CD14-positive monocyte (primary cell): ENCODE data around the gene RPS6KA3. TPM values are rescaled to one million over a fixed set of nuclear protein-coding genes. Genes with fewer than 3 reads are reported as not detected.

Experiments used
- DNase-seq, 3 donors: peaks; one replicate each; pipeline ENCODE4 v3.0.0-alpha.2; 2011 to 2022
- H2AFZ ChIP-seq: 2 replicates; pipeline ENCODE4 v1.6.0; 2012; ENCODE audit warnings: mild to moderate bottlenecking, low read depth, low read length, inconsistent platforms; ENCODE audit not compliant: insufficient read depth, poor library complexity, severe bottlenecking
- H3K27ac ChIP-seq, 2 donors: 1 replicate in 1 of 2; 2 replicates in 1 of 2; pipeline ENCODE4 v1.5.1; 2012 to 2013; ENCODE audit warnings: low read length in 2 of 2, control low read depth in 1 of 2, inconsistent platforms in 1 of 2, low read depth in 1 of 2, mild to moderate bottlenecking in 1 of 2
- H3K27me3 ChIP-seq, 2 donors: one replicate each; pipeline versions ENCODE4 v1.6.0 to v1.6.1; 2011 to 2013; ENCODE audit warnings: low read length in 2 of 2; ENCODE audit not compliant: control insufficient read depth in 2 of 2, insufficient read depth in 2 of 2
- H3K36me3 ChIP-seq, 2 donors: replicated peaks in 1 of 2; 1 replicate in 1 of 2; 2 replicates in 1 of 2; pipeline versions ENCODE4 v1.5.1 to v1.6.1; 2012 to 2013; ENCODE audit warnings: low read length in 2 of 2, control low read depth in 1 of 2, inconsistent platforms in 1 of 2, mild to moderate bottlenecking in 1 of 2; ENCODE audit not compliant: insufficient read depth in 2 of 2, control insufficient read depth in 1 of 2
- H3K4me1 ChIP-seq, 2 donors: 1 replicate in 1 of 2; 2 replicates in 1 of 2; pipeline versions ENCODE4 v1.5.1 to v1.6.1; 2012 to 2013; ENCODE audit warnings: low read length in 2 of 2, control low read depth in 1 of 2, inconsistent platforms in 1 of 2, mild to moderate bottlenecking in 1 of 2, moderate library complexity in 1 of 2; ENCODE audit not compliant: insufficient read depth in 2 of 2, control insufficient read depth in 1 of 2
- H3K4me2 ChIP-seq: replicated peaks from 2 replicates; pipeline ENCODE3; 2012; ENCODE audit warnings: low read length, moderate library complexity, mild to moderate bottlenecking; ENCODE audit not compliant: poor library complexity, severe bottlenecking; ENCODE audit errors: extremely low read depth
- H3K4me3 ChIP-seq, 3 experiments: fragments of 200-600 bp in 1 of 3; sonication (generic) in 1 of 3; replicated peaks in 1 of 3; 1 replicate in 2 of 3; 2 replicates in 1 of 3; pipeline ENCODE4 v1.5.1; 2011 to 2013; ENCODE audit warnings: low read length in 3 of 3, mild to moderate bottlenecking in 3 of 3, control low read depth in 2 of 3, low read depth in 2 of 3, inconsistent platforms in 1 of 3, moderate library complexity in 1 of 3
- H3K79me2 ChIP-seq: 2 replicates; pipeline ENCODE4 v1.6.0; 2012; ENCODE audit warnings: mild to moderate bottlenecking, control low read depth, inconsistent platforms, low read length, moderate library complexity; ENCODE audit not compliant: insufficient read depth
- H3K9ac ChIP-seq: 2 replicates; pipeline ENCODE4 v1.6.0; 2017; ENCODE audit warnings: low read length, mild to moderate bottlenecking; ENCODE audit not compliant: insufficient read depth, poor library complexity, severe bottlenecking
- H3K9me3 ChIP-seq, 2 donors: replicated peaks in 1 of 2; 1 replicate in 1 of 2; 2 replicates in 1 of 2; pipeline versions ENCODE4 v1.5.1 to v1.6.1; 2012 to 2013; ENCODE audit warnings: low read length in 2 of 2, control low read depth in 1 of 2; ENCODE audit not compliant: control insufficient read depth in 1 of 2, insufficient read depth in 1 of 2
- H4K20me1 ChIP-seq: 2 replicates; pipeline ENCODE4 v1.6.0; 2012; ENCODE audit warnings: mild to moderate bottlenecking, low read length, control low read depth, moderate library complexity; ENCODE audit not compliant: insufficient read depth
- H3K27ac Mint-ChIP-seq, 7 donors: one replicate each; pipeline ENCODE4 v1.8.0; 2020; ENCODE audit warnings: mild to moderate bottlenecking in 7 of 7, mixed read lengths in 7 of 7, moderate library complexity in 6 of 7, inconsistent platforms in 2 of 7
- H3K27me3 Mint-ChIP-seq, 3 donors: one replicate each; pipeline ENCODE4 v1.8.0; 2021 to 2022; ENCODE audit warnings: low read depth in 3 of 3, mild to moderate bottlenecking in 3 of 3, mixed read lengths in 3 of 3, moderate library complexity in 3 of 3, inconsistent platforms in 1 of 3
- H3K36me3 Mint-ChIP-seq, 2 donors: one replicate each; pipeline ENCODE4 v1.8.0; 2020; ENCODE audit warnings: mixed read lengths in 2 of 2, inconsistent platforms in 1 of 2, mild to moderate bottlenecking in 1 of 2
- H3K4me1 Mint-ChIP-seq: one replicate; pipeline ENCODE4 v1.8.0; 2020; ENCODE audit warnings: mild to moderate bottlenecking, mixed read lengths
- H3K4me3 Mint-ChIP-seq, 2 donors: one replicate each; pipeline ENCODE4 v1.8.0; 2020; ENCODE audit warnings: mild to moderate bottlenecking in 2 of 2, mixed read lengths in 2 of 2, moderate library complexity in 1 of 2
- H3K9me3 Mint-ChIP-seq, 7 donors: one replicate each; pipeline ENCODE4 v1.8.0; 2020 to 2022; ENCODE audit warnings: mixed read lengths in 7 of 7, mild to moderate bottlenecking in 6 of 7, moderate library complexity in 6 of 7, inconsistent platforms in 2 of 7
- CTCF ChIP-seq: fragments of 200-600 bp; IDR thresholded peaks from one replicate; pipeline ENCODE4 v1.8.0; 2022; ENCODE audit warnings: antibody characterized with exemption, mild to moderate bottlenecking
- WGBS: methylation state at CpG from one replicate; pipeline ENCODE4 v1.1.5; 2013; ENCODE audit warnings: missing lambda C conversion rate; ENCODE audit not compliant: insufficient coverage; 5-methylcytosine and 5-hydroxymethylcytosine counted together
- intact Hi-C, 2 donors: fragments of 100-400 bp; cut with micrococcal nuclease; formaldehyde crosslinking; loops; one replicate each; pipeline versions ENCODE4 v1.15.0 to v1.15.1; 2023
- polyA plus RNA-seq, 3 donors: library from polyadenylated mRNA; depleted of rRNA in 1 of 3; unstranded in 2 of 3; stranded (reverse) in 1 of 3; fragments of 300-500 nt in 2 of 3; fragments of >200 nt in 1 of 3; fragmentation: Illumina TruSeq in 2 of 3; gene quantifications; 1 replicate in 2 of 3; 2 replicates in 1 of 3; pipeline ENCODE4 v1.2.3, GENCODE V29; 2012 to 2021

RPS6KA3 gene
- polyA plus RNA-seq, 3 donors = 14.6 to 28.2 (median 21.6) TPM

GRCh38 chrX:20269848-20270561, 3.3 kb upstream of the RPS6KA3 start:
- TF ChIP-seq CTCF = no peak
- Histone ChIP-seq H2AFZ (no peak overlapping the region), H3K9ac (no peak overlapping the region), H4K20me1 (no peaks in the 10 kb centered on the region), H3K79me2 (peaks cover 14% of the 10 kb centered on the region), H3K9me3 (peaks cover 0 to 5% of the 10 kb centered on the region in 2 donors), H3K4me2 (no peak overlapping the region), H3K27me3 (peaks cover 0 to 3% of the 10 kb centered on the region in 2 donors), H3K27ac (no peak overlapping the region), H3K4me3 (no peak overlapping the region), H3K4me1 (peaks cover 3 to 6% of the 10 kb centered on the region in 2 donors), H3K36me3 (no peaks in the 10 kb centered on the region)
- H3K27me3 Mint-ChIP-seq = peaks cover 0 to 25% (median 0%) of the 10 kb centered on the region in 3 donors
- H3K27ac Mint-ChIP-seq = no peak overlapping the region
- H3K4me1 Mint-ChIP-seq = peaks cover under 1% of the 10 kb centered on the region
- no peak for DNase-seq
- intact Hi-C loops = loop anchor here in 1 of 2 donors (5.0 to 10.0 kb wide), 3 partner anchors 45 to 172 kb away; no protein-coding TSS in a partner anchor
- H3K36me3 Mint-ChIP-seq = no peaks in the 10 kb centered on the region
- H3K4me3 Mint-ChIP-seq = no peak overlapping the region
- WGBS = no CpG with 5 or more reads among the region's 4 CpGs
- peaks cover 0 to 32% (median 15%) of the 10 kb centered on the region in 7 donors for H3K9me3 Mint-ChIP-seq

GRCh38 chrX:20267931-20268701, 1.4 kb upstream of the RPS6KA3 start:
- Histone ChIP-seq H3K9me3 (peaks cover 0 to 5% of the 10 kb centered on the region in 2 donors), H4K20me1 (no peaks in the 10 kb centered on the region), H3K4me3 (peak overlapping the region; percentile 77 to 78 (median 77)), H3K4me1 (peaks cover 18 to 22% of the 10 kb centered on the region in 2 donors), H3K36me3 (no peaks in the 10 kb centered on the region), H3K9ac (peak overlapping the region; percentile 86), H3K4me2 (peak overlapping the region; percentile 82), H3K27ac (peak overlapping the region; percentile 82 to 86), H3K27me3 (no peaks in the 10 kb centered on the region), H3K79me2 (peaks cover 33% of the 10 kb centered on the region), H2AFZ (peak overlapping the region; percentile 82)
- Mint-ChIP-seq H3K4me1 (peaks cover 12% of the 10 kb centered on the region), H3K9me3 (peaks cover 0 to 32% (median 15%) of the 10 kb centered on the region in 7 donors), H3K4me3 (peak overlapping the region; percentile 84 to 87), H3K27ac (peak overlapping the region; percentile 83 to 94 (median 92)), H3K36me3 (no peaks in the 10 kb centered on the region), H3K27me3 (peaks cover 0 to 26% (median 0%) of the 10 kb centered on the region in 3 donors)
- peak; percentile 39 to 71 (median 48) for DNase-seq
- intact Hi-C loops = loop anchor here in 1 of 2 donors (5.0 to 10.0 kb wide), 3 partner anchors 47 to 174 kb away; no protein-coding TSS in a partner anchor
- 17% methylated on average over 23 of the region's 54 CpGs for WGBS
- no peak for TF ChIP-seq CTCF
